Large intestine (tissue), 1 donor: ENCODE measurements around the gene PDCD7. TPM values are rescaled to one million over a fixed set of nuclear protein-coding genes. Genes with fewer than 3 reads are reported as not detected.

Source experiments
- polyA plus RNA-seq: library from polyadenylated mRNA; unstranded; fragments of 120-200 nt; gene quantifications from one replicate; pipeline ENCODE4 v1.2.1, GENCODE V29; 2013

Gene PDCD7
- polyA plus RNA-seq, 1 donor, result 21.0 TPM

Other genes starting within 250 kb of the PDCD7 start
- 5.6 TPM for gene ANKDD1A, start 221.9 kb downstream of the PDCD7 start, polyA plus RNA-seq
- gene SPG21, start 143.9 kb downstream of the PDCD7 start, polyA plus RNA-seq, result 168 TPM
- gene MTFMT, start 104.2 kb downstream of the PDCD7 start, polyA plus RNA-seq, result 14.4 TPM
- 20.2 TPM for gene SLC51B, start 88.4 kb downstream of the PDCD7 start, polyA plus RNA-seq
- 3.6 TPM for gene RASL12, start 65.8 kb downstream of the PDCD7 start, polyA plus RNA-seq
- gene KBTBD13, start 57.1 kb downstream of the PDCD7 start, polyA plus RNA-seq, result 0.04 TPM
- 4.9 TPM for gene UBAP1L, start 18.6 kb downstream of the PDCD7 start, polyA plus RNA-seq
- gene CLPX, start 51.5 kb upstream of the PDCD7 start, polyA plus RNA-seq, result 50.0 TPM
- 2.8 TPM for gene CILP, start 77.7 kb upstream of the PDCD7 start, polyA plus RNA-seq
- 14.0 TPM for gene PARP16, start 153.1 kb upstream of the PDCD7 start, polyA plus RNA-seq
- gene RNU5A-1, start 162.2 kb upstream of the PDCD7 start, polyA plus RNA-seq, result not detected
- gene RNU5B-1, start 170.9 kb upstream of the PDCD7 start, polyA plus RNA-seq, result not detected
- 1.6 TPM for gene IGDCC3, start 244.2 kb upstream of the PDCD7 start, polyA plus RNA-seq